Upper lobe of left lung (tissue), 6 donors: ENCODE measurements around the gene CCSER2. TPM values are rescaled to one million over a fixed set of nuclear protein-coding genes. Genes with fewer than 3 reads are reported as not detected.

ENCODE experiments used
- ATAC-seq, 2 donors: fragments of 200-7000 bp; cut with Tn5 transposase; one replicate each; pipeline ENCODE4 v1.9.1; 2022; ENCODE audit warnings: mild to moderate bottlenecking in 2 of 2, moderate library complexity in 2 of 2; ENCODE audit not compliant: low FRiP score in 2 of 2
- DNase-seq, 2 donors: peaks; one replicate each; pipeline ENCODE4 v3.0.0-alpha.2; 2019 to 2020
- H3K27ac ChIP-seq, 4 donors: fragments of 200-600 bp; sonication (generic); one replicate each; pipeline ENCODE4 v1.5.1; 2016 to 2019
- H3K27me3 ChIP-seq, 4 donors: fragments of 200-600 bp; sonication (generic); one replicate each; pipeline ENCODE4 v1.5.1; 2017 to 2019
- H3K36me3 ChIP-seq, 4 donors: fragments of 200-600 bp; sonication (generic); one replicate each; pipeline ENCODE4 v1.5.1; 2016 to 2019
- H3K4me1 ChIP-seq, 4 donors: fragments of 200-600 bp; sonication (generic); one replicate each; pipeline ENCODE4 v1.5.1; 2018 to 2019
- H3K4me3 ChIP-seq, 4 donors: fragments of 200-600 bp; sonication (generic); one replicate each; pipeline ENCODE4 v1.5.1; 2017 to 2019; ENCODE audit warnings: mild to moderate bottlenecking in 2 of 4, moderate library complexity in 1 of 4
- H3K9me3 ChIP-seq, 4 donors: fragments of 200-600 bp; sonication (generic); one replicate each; pipeline ENCODE4 v1.5.1; 2018 to 2019
- CTCF ChIP-seq, 6 experiments: fragments of 450-650 bp in 4 of 6; fragments of 200-600 bp in 2 of 6; sonication (generic) in 2 of 6; IDR thresholded peaks; one replicate each; pipeline ENCODE4 v1.5.1; 2016 to 2019; ENCODE audit warnings: antibody characterized with exemption in 6 of 6
- EP300 ChIP-seq, 4 donors: sonication (generic); formaldehyde crosslinking; IDR thresholded peaks; one replicate each; pipeline ENCODE4 v1.5.1; 2017; ENCODE audit warnings: antibody characterized with exemption in 4 of 4, control low read depth in 2 of 4
- POLR2A ChIP-seq, 4 donors: fragments of 450-650 bp; IDR thresholded peaks; one replicate each; pipeline ENCODE4 v1.5.1; 2016 to 2017; ENCODE audit warnings: antibody characterized with exemption in 4 of 4, mild to moderate bottlenecking in 2 of 4
- POLR2AphosphoS5 ChIP-seq, 2 donors: sonication (generic); formaldehyde crosslinking; IDR thresholded peaks; one replicate each; pipeline ENCODE4 v1.5.1; 2017; ENCODE audit warnings: antibody characterized with exemption in 2 of 2
- WGBS, 2 donors: methylation state at CpG; one replicate each; pipeline ENCODE4 v1.1.5; 2017 to 2018; 5-methylcytosine and 5-hydroxymethylcytosine counted together
- total RNA-seq, 6 donors: library from RNA; depleted of rRNA in 4 of 6; stranded (reverse); fragments of >200 nt in 4 of 6; gene quantifications; one replicate each; pipeline versions ENCODE4 v1.1.0 to v1.2.1, GENCODE V29; 2016 to 2021
- donor health status: DM: no; HTN: no; CAD: no; lungs with moderate emphysema.
- donor health status: DM: no; HTN: yes; CAD: no; lungs with severe emphysema.

CCSER2 gene
- total RNA-seq, 6 donors from 2014 or later: 28.7 to 78.9 (median 52.6) TPM

- peaks cover 0 to 4% (median 0%) of the 10 kb centered on the region in 4 donors for H3K4me1 ChIP-seq
- no peaks in the 10 kb centered on the region for H3K36me3 ChIP-seq
- TF ChIP-seq POLR2AphosphoS5 (IDR thresholded peaks at IDR 0.05) (no peak), CTCF (IDR thresholded peaks at IDR 0.05) (no peak), POLR2A (IDR thresholded peaks at IDR 0.05) (no peak)
- 83 to 91% methylated on average over 4 to 5 of the region's 5 CpGs for WGBS, 2 donors
- H3K4me3 ChIP-seq: no peak overlapping the region
- no peaks in the 10 kb centered on the region for H3K9me3 ChIP-seq
- no peaks in the 10 kb centered on the region for H3K27me3 ChIP-seq
- no peak for ATAC-seq
- H3K27ac ChIP-seq: no peak overlapping the region
- DNase-seq: no peak
Measured at GRCh38 chr10:84550756-84551436, 222.5 kb downstream of the CCSER2 start.

- Histone ChIP-seq H3K4me3 (no peak overlapping the region), H3K9me3 (no peaks in the 10 kb centered on the region), H3K27ac (no peak overlapping the region), H3K4me1 (no peaks in the 10 kb centered on the region), H3K27me3 (no peaks in the 10 kb centered on the region), H3K36me3 (no peaks in the 10 kb centered on the region)
- no peak for DNase-seq
- 82 to 92% methylated on average over 6 of the region's 6 CpGs for WGBS, 2 donors
- ATAC-seq: no peak
- TF ChIP-seq POLR2A (IDR thresholded peaks at IDR 0.05) (no peak), EP300 (IDR thresholded peaks at IDR 0.05) (no peak), CTCF (IDR thresholded peaks at IDR 0.05) (no peak), POLR2AphosphoS5 (IDR thresholded peaks at IDR 0.05) (no peak)
Measured at GRCh38 chr10:84551437-84552120, 223.2 kb downstream of the CCSER2 start.

GRCh38 chr10:84552478-84552877 lies 224.1 kb downstream of the CCSER2 start:
- Histone ChIP-seq H3K9me3 (no peaks in the 10 kb centered on the region), H3K36me3 (no peaks in the 10 kb centered on the region), H3K27me3 (no peaks in the 10 kb centered on the region), H3K4me1 (no peaks in the 10 kb centered on the region), H3K27ac (no peak overlapping the region), H3K4me3 (no peak overlapping the region)
- 67 to 75% methylated on average over 3 of the region's 3 CpGs for WGBS, 2 donors
- ATAC-seq (no peak), DNase-seq (no peak)
- no peak for TF ChIP-seq CTCF (IDR thresholded peaks at IDR 0.05)
- TF ChIP-seq POLR2AphosphoS5 (IDR thresholded peaks at IDR 0.05): no peak

- TF ChIP-seq CTCF (IDR thresholded peaks at IDR 0.05) (no peak), EP300 (IDR thresholded peaks at IDR 0.05) (no peak), POLR2AphosphoS5 (IDR thresholded peaks at IDR 0.05) (no peak), POLR2A (IDR thresholded peaks at IDR 0.05) (no peak)
- Histone ChIP-seq H3K36me3 (no peaks in the 10 kb centered on the region), H3K4me1 (peaks cover 0 to 5% (median 0%) of the 10 kb centered on the region in 4 donors), H3K27me3 (no peaks in the 10 kb centered on the region), H3K9me3 (no peaks in the 10 kb centered on the region), H3K27ac (no peak overlapping the region), H3K4me3 (no peak overlapping the region)
- no peak for ATAC-seq
- no peak for DNase-seq
- 75 to 80% methylated on average over 6 of the region's 6 CpGs for WGBS, 2 donors
Measured at GRCh38 chr10:84562592-84562991, 234.2 kb downstream of the CCSER2 start.

- ATAC-seq (no peak), DNase-seq (no peak)
- no peaks in the 10 kb centered on the region for H3K9me3 ChIP-seq
- WGBS, 2 donors: 33 to 61% methylated on average over 3 to 5 of the region's 5 CpGs
- H3K27ac ChIP-seq: no peak overlapping the region
- no peak overlapping the region for H3K4me3 ChIP-seq
- H3K4me1 ChIP-seq: peaks cover 0 to 5% (median 0%) of the 10 kb centered on the region in 4 donors
- no peak for TF ChIP-seq POLR2A (IDR thresholded peaks at IDR 0.05)
- no peak for TF ChIP-seq POLR2AphosphoS5 (IDR thresholded peaks at IDR 0.05)
- no peak for TF ChIP-seq EP300 (IDR thresholded peaks at IDR 0.05)
- TF ChIP-seq CTCF (IDR thresholded peaks at IDR 0.05): no peak
- no peaks in the 10 kb centered on the region for H3K27me3 ChIP-seq
- H3K36me3 ChIP-seq: no peaks in the 10 kb centered on the region
Measured at GRCh38 chr10:84563355-84563754, 235.0 kb downstream of the CCSER2 start.
